Panc1 (cell line): Measurements from ENCODE around the gene MRPL18.

ENCODE experiments used
- REST ChIP-seq, 2 experiments: IDR thresholded peaks; 2 replicates each; pipeline ENCODE4 v1.6.1; 2011 to 2012; ENCODE audit warnings: low read depth in 2 of 2, control low read depth in 1 of 2, low read length in 1 of 2, mild to moderate bottlenecking in 1 of 2, moderate library complexity in 1 of 2; ENCODE audit not compliant: insufficient read depth in 1 of 2
- TF ChIP-seq, protein P1 (sequence below): fragments of 450-650 bp; IDR thresholded peaks from 2 replicates; pipeline ENCODE4 v1.5.1; 2017; ENCODE audit warnings: mild to moderate bottlenecking

DNA sequence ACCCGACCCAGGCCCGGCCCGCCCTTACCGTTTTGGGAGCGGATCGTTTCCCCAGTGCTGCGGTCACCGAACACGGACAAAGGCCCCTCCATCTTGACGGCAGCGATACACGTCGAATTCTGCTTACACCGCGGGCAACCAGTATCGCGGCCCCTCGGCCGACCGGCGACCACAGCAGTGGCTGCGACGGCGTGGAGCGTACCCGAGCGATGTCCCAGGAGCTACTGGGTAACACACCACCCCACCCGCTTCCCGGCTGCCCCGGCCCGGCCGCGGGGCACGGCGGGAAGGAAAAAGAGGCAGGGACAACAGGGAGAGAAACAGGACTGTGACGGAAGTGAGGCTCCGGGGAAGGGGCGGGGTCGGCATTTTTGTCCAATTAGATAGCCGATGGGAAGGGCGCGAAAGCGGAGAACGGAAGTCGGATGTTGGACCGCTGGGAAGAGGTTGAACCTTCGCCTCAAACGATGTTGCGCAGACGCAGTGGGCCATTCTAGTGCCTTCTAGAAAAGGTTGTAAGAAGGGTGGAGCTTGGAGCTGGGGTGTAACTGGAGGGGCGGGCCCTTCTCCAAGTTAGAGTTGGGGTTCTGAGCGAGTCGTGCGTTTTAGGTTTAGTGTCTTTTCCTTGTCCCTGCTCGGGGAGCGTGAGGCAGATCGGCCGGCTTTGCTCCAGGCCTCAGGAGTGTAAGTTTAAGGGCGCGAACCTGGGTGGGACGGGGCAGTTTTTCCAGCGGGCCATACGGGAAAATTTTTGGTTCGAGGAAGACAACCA is 704 bp upstream of the MRPL18 start, which contains the start of gene TCP1:
- no peak for TF ChIP-seq REST (IDR thresholded peaks at IDR 0.05; ENCODE audit: insufficient read depth in 1 of 2, low read depth in 2 of 2, low read length in 1 of 2)
- TF ChIP-seq, protein P1, sequence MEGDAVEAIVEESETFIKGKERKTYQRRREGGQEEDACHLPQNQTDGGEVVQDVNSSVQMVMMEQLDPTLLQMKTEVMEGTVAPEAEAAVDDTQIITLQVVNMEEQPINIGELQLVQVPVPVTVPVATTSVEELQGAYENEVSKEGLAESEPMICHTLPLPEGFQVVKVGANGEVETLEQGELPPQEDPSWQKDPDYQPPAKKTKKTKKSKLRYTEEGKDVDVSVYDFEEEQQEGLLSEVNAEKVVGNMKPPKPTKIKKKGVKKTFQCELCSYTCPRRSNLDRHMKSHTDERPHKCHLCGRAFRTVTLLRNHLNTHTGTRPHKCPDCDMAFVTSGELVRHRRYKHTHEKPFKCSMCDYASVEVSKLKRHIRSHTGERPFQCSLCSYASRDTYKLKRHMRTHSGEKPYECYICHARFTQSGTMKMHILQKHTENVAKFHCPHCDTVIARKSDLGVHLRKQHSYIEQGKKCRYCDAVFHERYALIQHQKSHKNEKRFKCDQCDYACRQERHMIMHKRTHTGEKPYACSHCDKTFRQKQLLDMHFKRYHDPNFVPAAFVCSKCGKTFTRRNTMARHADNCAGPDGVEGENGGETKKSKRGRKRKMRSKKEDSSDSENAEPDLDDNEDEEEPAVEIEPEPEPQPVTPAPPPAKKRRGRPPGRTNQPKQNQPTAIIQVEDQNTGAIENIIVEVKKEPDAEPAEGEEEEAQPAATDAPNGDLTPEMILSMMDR, result no peak
